ENCODE results near the gene RNU6-1. TPM values are rescaled to one million over a fixed set of nuclear protein-coding genes. Genes with fewer than 3 reads are reported as not detected.

Gene RNU6-1
- polyA plus RNA-seq, 3 donors, result not detected

DNA sequence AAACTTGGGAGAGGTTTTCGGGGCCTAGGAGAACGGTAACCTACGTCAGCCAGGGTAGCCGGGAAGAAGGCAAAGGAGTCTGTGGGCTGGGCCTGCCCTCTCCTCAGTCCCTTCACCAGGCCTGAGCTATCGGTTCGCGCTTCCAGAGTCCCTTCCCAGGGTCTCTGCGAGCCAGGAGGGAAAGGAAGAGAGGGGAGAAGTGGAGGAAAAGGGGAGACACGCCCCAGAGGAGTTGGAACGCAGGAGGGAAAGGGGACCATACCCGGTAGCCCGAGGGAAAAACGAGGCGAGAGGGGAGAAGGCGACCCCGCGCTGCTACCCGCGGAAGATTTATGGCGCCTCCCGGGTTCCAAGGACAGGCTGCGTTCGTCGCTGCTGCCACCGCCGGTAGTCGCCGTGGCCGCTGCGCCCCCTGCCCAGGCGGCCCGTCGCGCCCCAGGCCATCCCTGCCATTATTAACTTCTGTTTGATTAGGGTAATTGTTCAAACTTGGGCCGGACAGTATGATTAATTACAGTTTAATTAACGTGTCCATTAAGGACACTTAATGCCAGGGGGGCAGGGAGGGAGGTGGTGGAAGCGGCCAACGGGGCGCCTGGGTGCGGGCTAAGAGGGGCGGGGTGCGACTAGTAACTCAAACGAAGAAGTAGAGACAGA is 17.9 kb downstream of the RNU6-1 start:
- Histone ChIP-seq H3K4me1 (ENCODE audit: control insufficient read depth in 1 of 2, insufficient read depth in 2 of 2, low read length in 2 of 2) (peaks cover 25 to 42% of the 10 kb centered on the region in 2 donors), H3K4me3 (replicated peaks in 1 of 3; ENCODE audit: low read depth in 2 of 3, low read length in 3 of 3) (no peak overlapping the region), H3K4me2 (replicated peaks; ENCODE audit: extremely low read depth, low read length, poor library complexity, severe bottlenecking) (no peak overlapping the region), H3K36me3 (replicated peaks in 1 of 2; ENCODE audit: control insufficient read depth in 1 of 2, insufficient read depth in 2 of 2, low read length in 2 of 2) (no peaks in the 10 kb centered on the region), H3K27me3 (ENCODE audit: control insufficient read depth in 2 of 2, insufficient read depth in 2 of 2, low read length in 2 of 2) (peaks cover 83 to 90% of the 10 kb centered on the region in 2 donors), H2AFZ (ENCODE audit: insufficient read depth, low read depth, low read length, poor library complexity, severe bottlenecking) (no peak overlapping the region), H3K9ac (ENCODE audit: insufficient read depth, low read length, poor library complexity, severe bottlenecking) (no peak overlapping the region), H4K20me1 (ENCODE audit: insufficient read depth, low read length) (no peaks in the 10 kb centered on the region), H3K9me3 (replicated peaks in 1 of 2; ENCODE audit: control insufficient read depth in 1 of 2, insufficient read depth in 1 of 2, low read length in 2 of 2) (peaks cover 16 to 51% of the 10 kb centered on the region in 2 donors), H3K27ac (ENCODE audit: low read depth in 1 of 2, low read length in 2 of 2) (no peak overlapping the region), H3K79me2 (ENCODE audit: insufficient read depth, low read length) (no peaks in the 10 kb centered on the region)
- no peak for TF ChIP-seq CTCF (IDR thresholded peaks at IDR 0.05)
- H3K27ac Mint-ChIP-seq, result no peak overlapping the region
- DNase-seq, result no peak
- intact Hi-C loops (cut with micrococcal nuclease), result no loop called here
- H3K4me3 Mint-ChIP-seq, result peak overlapping the region; percentile 1 to 86
- H3K27me3 Mint-ChIP-seq (ENCODE audit: low read depth in 3 of 3), result peaks cover 88 to 97% (median 90%) of the 10 kb centered on the region in 3 donors
- H3K4me1 Mint-ChIP-seq, result peaks cover 44% of the 10 kb centered on the region
- peaks cover 0 to 34% (median 30%) of the 10 kb centered on the region in 7 donors for H3K9me3 Mint-ChIP-seq
- WGBS (ENCODE audit: insufficient coverage), result 5% methylated on average over 29 of the region's 43 CpGs
- peaks cover 17 to 23% of the 10 kb centered on the region in 2 donors for H3K36me3 Mint-ChIP-seq

DNA sequence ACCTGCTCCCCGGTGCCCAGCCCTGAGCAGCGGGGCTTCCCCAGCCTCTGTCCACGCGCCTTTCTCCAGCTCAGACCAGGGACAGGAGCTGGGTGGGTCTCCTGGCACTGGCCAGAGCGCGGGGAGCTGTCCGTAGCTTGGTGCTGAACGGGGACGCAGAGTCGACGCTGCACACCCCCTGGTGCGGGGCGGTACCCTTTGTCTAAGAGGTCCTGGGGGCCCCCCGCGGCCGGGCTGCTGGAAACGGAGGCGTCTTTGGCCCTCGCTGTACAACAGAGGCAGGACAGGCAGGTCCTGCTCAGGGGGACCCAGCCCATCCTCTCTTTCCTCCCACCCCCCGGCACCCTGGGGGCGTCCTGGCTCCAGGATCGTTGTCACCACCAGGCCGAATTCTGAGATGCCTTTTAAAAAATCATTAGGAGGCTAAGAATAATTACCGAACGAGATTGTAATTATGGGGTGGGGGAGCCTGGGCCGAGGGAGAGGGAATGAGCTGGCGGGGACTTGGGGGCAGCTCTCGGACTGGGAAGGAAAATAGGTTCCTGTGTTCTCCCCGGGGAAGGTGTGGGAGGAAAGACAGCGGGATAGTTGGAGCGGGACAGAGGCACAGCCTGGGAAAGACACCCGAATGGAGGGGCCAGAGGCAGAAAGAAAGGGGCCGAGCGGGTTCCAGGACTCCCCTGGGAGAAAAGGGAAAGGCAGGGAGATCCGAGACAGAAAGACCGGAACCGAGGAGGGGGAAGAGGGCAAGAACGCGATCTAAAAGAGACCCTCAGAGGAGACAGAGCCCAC is 18.7 kb downstream of the RNU6-1 start:
- peaks cover 16 to 45% of the 10 kb centered on the region in 2 donors for H3K9me3 ChIP-seq (replicated peaks in 1 of 2; ENCODE audit: control insufficient read depth in 1 of 2, insufficient read depth in 1 of 2, low read length in 2 of 2)
- peaks cover 22 to 35% of the 10 kb centered on the region in 2 donors for H3K4me1 ChIP-seq (ENCODE audit: control insufficient read depth in 1 of 2, insufficient read depth in 2 of 2, low read length in 2 of 2)
- H3K27me3 Mint-ChIP-seq (ENCODE audit: low read depth in 3 of 3), result peaks cover 84 to 93% (median 86%) of the 10 kb centered on the region in 3 donors
- H3K4me1 Mint-ChIP-seq, result peaks cover 41% of the 10 kb centered on the region
- no peaks in the 10 kb centered on the region for H4K20me1 ChIP-seq (ENCODE audit: insufficient read depth, low read length)
- TF ChIP-seq CTCF (IDR thresholded peaks at IDR 0.05), result no peak
- peaks cover 77 to 90% of the 10 kb centered on the region in 2 donors for H3K27me3 ChIP-seq (ENCODE audit: control insufficient read depth in 2 of 2, insufficient read depth in 2 of 2, low read length in 2 of 2)
- peak overlapping the region; percentile 1 to 86 for H3K4me3 Mint-ChIP-seq
- no peaks in the 10 kb centered on the region for H3K79me2 ChIP-seq (ENCODE audit: insufficient read depth, low read length)
- peaks cover 14 to 21% of the 10 kb centered on the region in 2 donors for H3K36me3 Mint-ChIP-seq
- no peak overlapping the region for H3K27ac ChIP-seq (ENCODE audit: low read depth in 1 of 2, low read length in 2 of 2)
- H3K4me2 ChIP-seq (replicated peaks; ENCODE audit: extremely low read depth, low read length, poor library complexity, severe bottlenecking), result no peak overlapping the region
- H3K4me3 ChIP-seq (replicated peaks in 1 of 3; ENCODE audit: low read depth in 2 of 3, low read length in 3 of 3), result no peak overlapping the region
- WGBS (ENCODE audit: insufficient coverage), result 3% methylated on average over 37 of the region's 39 CpGs
- H2AFZ ChIP-seq (ENCODE audit: insufficient read depth, low read depth, low read length, poor library complexity, severe bottlenecking), result no peak overlapping the region
- intact Hi-C loops (cut with micrococcal nuclease), result no loop called here
- H3K36me3 ChIP-seq (replicated peaks in 1 of 2; ENCODE audit: control insufficient read depth in 1 of 2, insufficient read depth in 2 of 2, low read length in 2 of 2), result no peaks in the 10 kb centered on the region
- no peak overlapping the region for H3K27ac Mint-ChIP-seq
- H3K9me3 Mint-ChIP-seq, result peaks cover 0 to 31% (median 26%) of the 10 kb centered on the region in 7 donors
- H3K9ac ChIP-seq (ENCODE audit: insufficient read depth, low read length, poor library complexity, severe bottlenecking), result no peak overlapping the region
- no peak for DNase-seq

Measured in CD14-positive monocyte (primary cell).